H1 (cell line): ENCODE results near the gene PVR. TPM values are rescaled to one million over a fixed set of nuclear protein-coding genes. Genes with fewer than 3 reads are reported as not detected.

Experiments
- CTCF ChIA-PET: fragments of 300-600 bp; sonication (Branson Sonifier 250); formaldehyde crosslinking; loops from one replicate; lab custom pipeline; 2021; ENCODE audit not compliant: partially characterized antibody; lab: Charles Lee
- POLR2A ChIA-PET: fragments of 300-600 bp; sonication (Branson Sonifier 250); formaldehyde crosslinking; loops from one replicate; lab custom pipeline; 2021; ENCODE audit warnings: inconsistent platforms; ENCODE audit not compliant: partially characterized antibody; lab: Charles Lee
- DNase-seq, 2 experiments: peaks; one replicate each; pipeline versions ENCODE4 v3.0.0 to v3.0.0-alpha.2; 2010 to 2022; ENCODE audit warnings: low spot score in 2 of 2, low read depth in 1 of 2, mixed read lengths in 1 of 2
- FAIRE-seq: peaks from 2 replicates; lab custom pipeline; 2011; peaks lifted over from hg19 to GRCh38; lab: Jason Lieb, UNC
- H2AFZ ChIP-seq: 2 replicates; pipeline ENCODE4 v1.8.1; 2012; ENCODE audit warnings: low read length, inconsistent platforms
- H2AK5ac ChIP-seq: 2 replicates; pipeline ENCODE4 v1.6.1; 2013; ENCODE audit warnings: low read depth, low read length
- H2BK120ac ChIP-seq: replicated peaks from 2 replicates; pipeline ENCODE3; 2013; ENCODE audit warnings: low read depth, low read length, inconsistent platforms
- H2BK12ac ChIP-seq: 2 replicates; pipeline ENCODE4 v1.6.1; 2013; ENCODE audit warnings: low read depth, low read length
- H2BK15ac ChIP-seq: 2 replicates; pipeline ENCODE4 v1.6.1; 2013; ENCODE audit warnings: low read length
- H2BK20ac ChIP-seq: 2 replicates; pipeline ENCODE4 v1.6.1; 2013; ENCODE audit warnings: low read length
- H2BK5ac ChIP-seq: 2 replicates; pipeline ENCODE4 v1.6.1; 2013; ENCODE audit warnings: low read depth, low read length
- H3K14ac ChIP-seq: 2 replicates; pipeline ENCODE4 v1.6.1; 2013; ENCODE audit warnings: inconsistent platforms; ENCODE audit not compliant: insufficient read length
- H3K18ac ChIP-seq: 2 replicates; pipeline ENCODE4 v1.6.1; 2013; ENCODE audit warnings: low read length; ENCODE audit errors: extremely low read depth
- H3K23ac ChIP-seq: 2 replicates; pipeline ENCODE4 v1.6.1; 2013; ENCODE audit warnings: inconsistent platforms; ENCODE audit not compliant: insufficient read length
- H3K23me2 ChIP-seq: 2 replicates; pipeline ENCODE4 v1.6.1; 2013; ENCODE audit warnings: low read depth, low read length
- H3K27ac ChIP-seq: 2 replicates; pipeline ENCODE4 v1.6.1; 2011; ENCODE audit warnings: low read depth, low read length, inconsistent platforms
- H3K27me3 ChIP-seq, 4 experiments: replicated peaks in 1 of 4; 1 replicate in 1 of 4; 2 replicates in 3 of 4; pipeline versions ENCODE4 v1.6.1 to v1.8.1; 2011 to 2013; ENCODE audit warnings: low read length in 3 of 4, mild to moderate bottlenecking in 3 of 4, inconsistent platforms in 2 of 4, mixed read lengths in 2 of 4, moderate library complexity in 1 of 4; ENCODE audit not compliant: control insufficient read depth in 3 of 4, insufficient read depth in 3 of 4; ENCODE audit errors: extremely low read depth in 1 of 4
- H3K36me3 ChIP-seq, 4 experiments: 2 replicates each; pipeline versions ENCODE4 v1.6.1 to v1.8.1; 2011 to 2013; ENCODE audit warnings: mild to moderate bottlenecking in 4 of 4, low read length in 3 of 4, moderate library complexity in 2 of 4, control low read depth in 1 of 4, inconsistent platforms in 1 of 4; ENCODE audit not compliant: insufficient read depth in 4 of 4, control insufficient read depth in 2 of 4
- H3K4ac ChIP-seq: replicated peaks from 2 replicates; pipeline ENCODE3; 2013; ENCODE audit warnings: low read length, low read depth, mixed read lengths, inconsistent platforms; ENCODE audit not compliant: insufficient read length
- H3K4me1 ChIP-seq, 4 experiments: replicated peaks in 1 of 4; 1 replicate in 1 of 4; 2 replicates in 3 of 4; pipeline versions ENCODE4 v1.6.1 to v1.8.1; 2011 to 2013; ENCODE audit warnings: low read length in 3 of 4, inconsistent platforms in 2 of 4, mixed read lengths in 1 of 4; ENCODE audit not compliant: insufficient read depth in 4 of 4, control insufficient read depth in 3 of 4
- H3K4me2 ChIP-seq, 2 experiments: 2 replicates each; pipeline versions ENCODE4 v1.6.1 to v1.8.1; 2011 to 2013; ENCODE audit warnings: low read depth in 2 of 2, low read length in 2 of 2, control low read depth in 1 of 2, inconsistent platforms in 1 of 2, mild to moderate bottlenecking in 1 of 2; ENCODE audit not compliant: insufficient read depth in 1 of 2
- H3K4me3 ChIP-seq, 4 experiments: fragments of 200-600, 300-600 bp in 1 of 4; sonication (generic), shearing (Covaris generic), sonication (Bioruptor Twin) in 1 of 4; 2 replicates each; pipeline versions ENCODE4 v1.5.1 to v1.8.1; 2011 to 2016; ENCODE audit warnings: low read length in 4 of 4, low read depth in 3 of 4, control low read depth in 2 of 4, inconsistent platforms in 2 of 4, mild to moderate bottlenecking in 2 of 4, mixed read lengths in 1 of 4, moderate library complexity in 1 of 4; ENCODE audit not compliant: insufficient read depth in 2 of 4; ENCODE audit errors: extremely low read depth in 1 of 4
- H3K56ac ChIP-seq: replicated peaks from 2 replicates; pipeline ENCODE3; 2013; ENCODE audit warnings: low read depth, mild to moderate bottlenecking, mixed read lengths, low read length, inconsistent platforms; ENCODE audit not compliant: insufficient read length
- H3K79me1 ChIP-seq: 2 replicates; pipeline ENCODE4 v1.6.1; 2013; ENCODE audit warnings: low read depth, low read length, control low read depth
- H3K79me2 ChIP-seq, 2 experiments: 2 replicates each; pipeline versions ENCODE4 v1.6.1 to v1.8.1; 2012 to 2013; ENCODE audit warnings: low read length in 2 of 2, mild to moderate bottlenecking in 2 of 2, inconsistent platforms in 1 of 2; ENCODE audit not compliant: insufficient read depth in 2 of 2, control insufficient read depth in 1 of 2
- H3K9ac ChIP-seq, 4 experiments: replicated peaks in 1 of 4; 1 replicate in 1 of 4; 2 replicates in 3 of 4; pipeline versions ENCODE4 v1.6.1 to v1.8.1; 2011 to 2013; ENCODE audit warnings: low read depth in 3 of 4, low read length in 3 of 4, control low read depth in 2 of 4, mild to moderate bottlenecking in 2 of 4, moderate library complexity in 2 of 4, inconsistent platforms in 1 of 4; ENCODE audit errors: extremely low read depth in 1 of 4
- H3K9me3 ChIP-seq, 2 experiments: 2 replicates each; pipeline versions ENCODE4 v1.6.1 to v1.8.1; 2012 to 2013; ENCODE audit warnings: mild to moderate bottlenecking in 2 of 2, moderate library complexity in 2 of 2, control low read depth in 1 of 2, inconsistent platforms in 1 of 2, low read depth in 1 of 2, low read length in 1 of 2, mixed read lengths in 1 of 2; ENCODE audit not compliant: insufficient read depth in 2 of 2
- H4K20me1 ChIP-seq, 2 experiments: replicated peaks in 1 of 2; 2 replicates each; pipeline versions ENCODE3 to v1.8.1; 2011 to 2013; ENCODE audit warnings: inconsistent platforms in 2 of 2, low read length in 2 of 2, mild to moderate bottlenecking in 1 of 2; ENCODE audit not compliant: insufficient read depth in 2 of 2, control insufficient read depth in 1 of 2
- H4K5ac ChIP-seq: 2 replicates; pipeline ENCODE4 v1.6.1; 2013; ENCODE audit warnings: low read length, low read depth, mixed read lengths, inconsistent platforms; ENCODE audit not compliant: insufficient read length
- H4K8ac ChIP-seq: 2 replicates; pipeline ENCODE4 v1.8.0; 2013; ENCODE audit warnings: mild to moderate bottlenecking, moderate library complexity, low read length, inconsistent platforms; ENCODE audit not compliant: insufficient read depth; ENCODE audit errors: extremely low read depth
- H4K91ac ChIP-seq: replicated peaks from 2 replicates; pipeline ENCODE3; 2013; ENCODE audit warnings: low read length, mixed read lengths, inconsistent platforms; ENCODE audit not compliant: insufficient read length
- BRCA1 ChIP-seq: IDR thresholded peaks from 2 replicates; pipeline ENCODE4 v1.6.1; 2012; ENCODE audit warnings: low read depth, low read length, improper control_type of control experiment
- CBX5 ChIP-seq: fragments of 300-800, 300-1000 bp; sonication (generic); IDR thresholded peaks from 2 replicates; pipeline ENCODE4 v1.7.1; 2016; ENCODE audit warnings: antibody characterized with exemption, low read length, low read depth
- CHD2 ChIP-seq: IDR thresholded peaks from 2 replicates; pipeline ENCODE4 v1.6.1; 2012; ENCODE audit warnings: low read length, improper control_type of control experiment
- EGR1 ChIP-seq: IDR thresholded peaks from 2 replicates; pipeline ENCODE4 v1.6.1; 2011; ENCODE audit warnings: low read depth, low read length, borderline replicate concordance
- EP300 ChIP-seq, 2 experiments: IDR thresholded peaks; 1 replicate in 1 of 2; 2 replicates in 1 of 2; pipeline ENCODE4 v1.6.1; 2011 to 2012; ENCODE audit warnings: low read depth in 2 of 2, low read length in 2 of 2, mild to moderate bottlenecking in 2 of 2, borderline replicate concordance in 1 of 2, inconsistent platforms in 1 of 2, moderate library complexity in 1 of 2
- GABPA ChIP-seq: IDR thresholded peaks from 2 replicates; pipeline ENCODE4 v1.6.1; 2011; ENCODE audit warnings: mild to moderate bottlenecking, low read length, moderate library complexity, borderline replicate concordance; ENCODE audit not compliant: insufficient read depth
- MAX ChIP-seq: IDR thresholded peaks from 2 replicates; pipeline ENCODE4 v1.6.1; 2012; ENCODE audit warnings: inconsistent platforms
- NANOG ChIP-seq: IDR thresholded peaks from 2 replicates; pipeline ENCODE4 v1.6.1; 2011; ENCODE audit warnings: low read length, low read depth, mild to moderate bottlenecking, inconsistent platforms; ENCODE audit not compliant: insufficient read depth, poor library complexity, severe bottlenecking
- POLR2AphosphoS5 ChIP-seq: IDR thresholded peaks from 2 replicates; pipeline ENCODE4 v1.6.1; 2011; ENCODE audit warnings: low read depth, low read length
- RBBP5 ChIP-seq: IDR thresholded peaks from 2 replicates; pipeline ENCODE4 v1.7.1; 2012; ENCODE audit warnings: low read depth, mild to moderate bottlenecking, inconsistent platforms, low read length, moderate library complexity, borderline replicate concordance
- SAP30 ChIP-seq: fragments of 300-600 bp; sonication (generic); IDR thresholded peaks from 2 replicates; pipeline ENCODE4 v1.7.1; 2012; ENCODE audit warnings: low read length, moderate library complexity, mild to moderate bottlenecking, inconsistent platforms; ENCODE audit not compliant: insufficient read depth, insufficient replicate concordance
- SIN3A ChIP-seq, 2 experiments: IDR thresholded peaks in 1 of 2; conservative IDR thresholded peaks in 1 of 2; 2 replicates each; pipeline ENCODE4 v1.6.1; 2011 to 2012; ENCODE audit warnings: low read length in 2 of 2, improper control_type of control experiment in 1 of 2, low read depth in 1 of 2, mild to moderate bottlenecking in 1 of 2
- SP4 ChIP-seq: IDR thresholded peaks from 2 replicates; pipeline ENCODE4 v1.6.1; 2012; ENCODE audit warnings: low read length, inconsistent platforms
- WGBS, 2 experiments: shearing (Covaris generic) in 1 of 2; methylation state at CpG; one replicate each; pipeline versions ENCODE4 v1.1.6 to v1.1.7; 2013 to 2015; ENCODE audit warnings: low lambda C conversion rate in 2 of 2, mixed read lengths in 2 of 2, inconsistent platforms in 1 of 2, low coverage in 1 of 2, missing lambda C conversion rate in 1 of 2; ENCODE audit not compliant: insufficient replicate concordance in 2 of 2, insufficient coverage in 1 of 2, insufficient read length in 1 of 2; ENCODE audit errors: extremely low coverage in 1 of 2, missing lambda C conversion rate in 1 of 2; 5-methylcytosine and 5-hydroxymethylcytosine counted together
- polyA plus RNA-seq, 7 experiments: library from polyadenylated mRNA; depleted of rRNA in 3 of 7; stranded (reverse) in 5 of 7; unstranded in 2 of 7; fragments of >200 nt in 5 of 7; fragments of 200-250 nt in 2 of 7; gene quantifications; 1 replicate in 5 of 7; 2 replicates in 1 of 7; 4 replicates in 1 of 7; pipeline versions ENCODE4 v1.2.1 to v1.2.3, GENCODE V29; 2011 to 2013; ENCODE audit warnings: missing spikeins in 2 of 7, mixed read lengths in 2 of 7
- total RNA-seq: library from RNA; stranded (reverse); fragmentation: NEBNext Ultra II Directional; extraction: Animal tissue kit (Norgen Biotek cat#: 25700); gene quantifications from 2 replicates; pipeline ENCODE4 v1.2.1, GENCODE V29; 2021

PVR gene
- total and polyA plus RNA-seq, 2 of the 8 experiments (the other 6 are each of a cell fraction or from before 2014, with no cell fraction given): 13.3 to 14.8 TPM

- 96% methylated on average over 4 of the region's 4 CpGs; no CpG with 5 or more reads in 1 of the 2 experiments for WGBS, 2 experiments
- Histone ChIP-seq H4K5ac (no peak overlapping the region), H4K8ac (no peak overlapping the region), H3K36me3 (peaks cover 12 to 30% (median 19%) of the 10 kb centered on the region in 4 experiments; a peak in 7 of 8 replicates), H3K4me2 (no peak overlapping the region), H3K23ac (no peak overlapping the region), H2AK5ac (no peak overlapping the region), H2BK12ac (no peak overlapping the region), H3K23me2 (no peaks in the 10 kb centered on the region), H2BK120ac (no peak overlapping the region), H3K18ac (no peak overlapping the region), H3K9ac (no peak overlapping the region), H3K27ac (no peak overlapping the region), H3K27me3 (no peaks in the 10 kb centered on the region), H3K79me2 (no peaks in the 10 kb centered on the region), H4K20me1 (peaks cover 0 to 2% of the 10 kb centered on the region in 2 experiments), H2BK5ac (no peak overlapping the region), H3K4ac (no peak overlapping the region), H3K4me3 (no peak overlapping the region), H3K4me1 (peaks cover 0 to 2% (median 0%) of the 10 kb centered on the region in 4 experiments; a peak in 2 of 7 replicates), H2AFZ (no peak overlapping the region), H3K9me3 (no peaks in the 10 kb centered on the region), H4K91ac (no peak overlapping the region), H3K56ac (no peak overlapping the region), H3K14ac (no peak overlapping the region), H2BK20ac (no peak overlapping the region), H3K79me1 (no peaks in the 10 kb centered on the region), H2BK15ac (no peak overlapping the region)
- POLR2A ChIA-PET: interaction anchor here (0.6 kb wide), 1 partner anchor 12 kb away, joined by 5 read pairs; no protein-coding TSS in a partner anchor
- DNase-seq (no peak), FAIRE-seq (no peak)
- CTCF ChIA-PET: interaction anchor here (0.9 to 13.3 kb wide), 9 partner anchors 12 to 111 kb away, joined by 3 to 126 read pairs (median 4); no protein-coding TSS in a partner anchor
- TF ChIP-seq SAP30 (no peak), CBX5 (no peak), MAX (no peak), POLR2AphosphoS5 (no peak), BRCA1 (no peak), EP300 (IDR thresholded peaks at IDR 0.05; ENCODE audit: borderline replicate concordance in 1 of 2, low read depth in 2 of 2, low read length in 2 of 2) (no peak), GABPA (no peak), NANOG (no peak), CHD2 (no peak), SIN3A (conservative IDR thresholded peaks at IDR 0.05 in 1 of 2, IDR thresholded peaks at IDR 0.05 in 1 of 2; ENCODE audit: low read depth in 1 of 2, low read length in 2 of 2) (no peak), EGR1 (no peak), RBBP5 (no peak), SP4 (no peak)
Measured at GRCh38 chr19:44660081-44660480, 16.4 kb downstream of the PVR start.
